Coronary artery (tissue), 2 donors: ENCODE measurements around the gene CFDP1.

ENCODE experiments used
- DNase-seq: peaks from one replicate; pipeline ENCODE4 v3.0.0-alpha.2; 2017; ENCODE audit warnings: low spot score
- H3K27ac ChIP-seq, 2 donors: fragments of 200-600 bp; sonication (generic); one replicate each; pipeline ENCODE4 v1.5.1; 2016 to 2019
- H3K4me3 ChIP-seq: fragments of 200-600 bp; sonication (generic); 2 replicates; pipeline ENCODE4 v1.5.1; 2016; ENCODE audit warnings: mild to moderate bottlenecking, moderate library complexity
- TF ChIP-seq, protein P1 (sequence below): fragments of 200-600 bp; sonication (generic); IDR thresholded peaks from one replicate; pipeline ENCODE4 v1.5.1; 2019; ENCODE audit warnings: antibody characterized with exemption

The CFDP1 gene

GRCh38 chr16:75309899-75310430, 123.3 kb downstream of the CFDP1 start:
- peak overlapping the region in 1 of 2 donors; percentile 4 for H3K27ac ChIP-seq
- TF ChIP-seq, protein P1, sequence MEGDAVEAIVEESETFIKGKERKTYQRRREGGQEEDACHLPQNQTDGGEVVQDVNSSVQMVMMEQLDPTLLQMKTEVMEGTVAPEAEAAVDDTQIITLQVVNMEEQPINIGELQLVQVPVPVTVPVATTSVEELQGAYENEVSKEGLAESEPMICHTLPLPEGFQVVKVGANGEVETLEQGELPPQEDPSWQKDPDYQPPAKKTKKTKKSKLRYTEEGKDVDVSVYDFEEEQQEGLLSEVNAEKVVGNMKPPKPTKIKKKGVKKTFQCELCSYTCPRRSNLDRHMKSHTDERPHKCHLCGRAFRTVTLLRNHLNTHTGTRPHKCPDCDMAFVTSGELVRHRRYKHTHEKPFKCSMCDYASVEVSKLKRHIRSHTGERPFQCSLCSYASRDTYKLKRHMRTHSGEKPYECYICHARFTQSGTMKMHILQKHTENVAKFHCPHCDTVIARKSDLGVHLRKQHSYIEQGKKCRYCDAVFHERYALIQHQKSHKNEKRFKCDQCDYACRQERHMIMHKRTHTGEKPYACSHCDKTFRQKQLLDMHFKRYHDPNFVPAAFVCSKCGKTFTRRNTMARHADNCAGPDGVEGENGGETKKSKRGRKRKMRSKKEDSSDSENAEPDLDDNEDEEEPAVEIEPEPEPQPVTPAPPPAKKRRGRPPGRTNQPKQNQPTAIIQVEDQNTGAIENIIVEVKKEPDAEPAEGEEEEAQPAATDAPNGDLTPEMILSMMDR: no peak
- H3K4me3 ChIP-seq: no peak overlapping the region
- no peak for DNase-seq

GRCh38 chr16:75309156-75309555, 124.1 kb downstream of the CFDP1 start:
- DNase-seq: no peak
- TF ChIP-seq, protein P1: no peak
- no peak overlapping the region for H3K4me3 ChIP-seq
- no peak overlapping the region for H3K27ac ChIP-seq

DNA sequence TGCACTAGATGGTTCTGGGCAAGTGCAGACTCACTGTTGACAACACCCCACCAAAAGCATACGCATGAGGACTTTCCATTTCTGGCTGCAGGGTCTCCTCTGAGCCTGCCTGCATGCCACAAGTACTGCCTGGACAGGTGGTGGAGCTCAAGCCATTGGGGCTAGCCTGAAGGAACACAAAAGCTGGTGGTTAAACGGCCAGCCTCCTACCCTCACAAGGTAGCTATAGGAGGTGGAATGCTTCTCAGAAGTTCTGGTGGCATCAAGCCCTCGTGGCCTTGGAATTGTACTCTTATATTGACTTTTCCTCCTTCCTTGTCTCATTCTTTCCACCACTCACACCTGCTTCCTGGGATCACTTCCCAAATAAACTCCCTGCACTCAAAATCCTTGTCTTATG, 125.3 kb downstream of the CFDP1 start:
- Histone ChIP-seq H3K4me3 (no peak overlapping the region), H3K27ac (no peak overlapping the region)
- TF ChIP-seq, protein P1: no peak
- no peak for DNase-seq

DNA sequence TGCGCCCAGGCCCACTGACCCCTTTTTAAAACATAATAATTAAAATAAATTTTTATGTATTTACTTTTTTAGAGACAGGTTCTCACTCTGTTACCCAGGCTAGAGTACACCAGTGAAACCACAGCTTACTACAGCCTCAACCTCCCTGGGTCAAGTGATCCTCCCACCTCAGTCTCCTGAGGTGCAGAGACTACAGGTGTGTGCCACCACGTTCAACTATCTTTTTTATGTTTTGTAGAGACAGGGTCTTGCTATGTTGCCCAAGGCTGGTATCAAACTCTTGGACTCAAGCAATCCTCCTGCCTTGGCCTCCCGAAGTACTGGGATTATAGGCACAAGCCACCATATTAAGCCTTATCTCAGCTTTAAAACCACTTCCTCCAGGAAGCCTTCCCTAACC, 125.8 kb downstream of the CFDP1 start:
- DNase-seq: no peak
- TF ChIP-seq, protein P1: no peak
- no peak overlapping the region for H3K4me3 ChIP-seq
- no peak overlapping the region for H3K27ac ChIP-seq

- Histone ChIP-seq H3K27ac (peak overlapping the region; percentile 67 to 81), H3K4me3 (no peak overlapping the region)
- no peak for DNase-seq
- TF ChIP-seq, protein P1: no peak
Observed at GRCh38 chr16:75306099-75306762, 127.1 kb downstream of the CFDP1 start.

DNA sequence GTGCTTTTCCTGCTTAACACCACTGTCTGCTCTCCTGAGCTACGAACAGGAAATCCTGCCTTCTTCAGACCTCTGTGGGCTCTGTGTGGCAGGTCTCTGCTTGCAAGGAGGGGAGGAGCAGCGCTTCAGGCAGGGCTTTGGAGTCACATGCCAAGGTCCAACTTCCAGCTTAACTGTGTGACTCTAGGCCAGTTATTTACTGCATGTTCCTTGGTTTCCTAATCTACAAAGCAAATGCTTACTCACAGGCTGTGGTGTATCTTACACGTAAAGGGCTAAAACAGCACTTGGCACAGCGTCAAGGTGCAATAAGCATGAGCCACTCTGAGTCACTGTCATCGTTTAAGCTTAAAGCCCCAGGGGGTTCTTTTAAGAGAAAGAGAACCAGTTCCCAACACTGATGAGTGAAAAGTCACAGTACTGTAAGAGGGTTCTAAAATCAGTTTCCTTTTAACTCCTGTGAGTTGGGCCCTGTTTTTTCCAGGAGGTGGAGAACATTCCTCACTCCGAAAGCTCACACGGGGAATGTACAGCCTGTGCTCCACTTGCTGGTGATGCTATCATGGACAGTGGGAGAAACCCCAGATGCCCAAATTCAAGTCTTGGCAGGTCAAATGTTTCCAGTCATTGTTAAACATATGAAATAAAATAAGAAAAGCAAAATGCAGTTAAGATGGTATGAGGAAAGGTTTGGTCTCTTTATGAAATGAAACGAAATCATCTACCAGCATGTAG, 127.8 kb downstream of the CFDP1 start:
- TF ChIP-seq, protein P1: no peak
- peak overlapping the region; percentile 40 for H3K4me3 ChIP-seq
- peak; percentile 92 for DNase-seq
- peak overlapping the region; percentile 67 to 81 for H3K27ac ChIP-seq
